ENCODE measurements around the gene RHOH. TPM values are rescaled to one million over a fixed set of nuclear protein-coding genes. Genes with fewer than 3 reads are reported as not detected.

The RHOH gene
- total RNA-seq, 3 donors from 2014 or later (not counting 1 experiment from before 2014, with no cell fraction given), result 195 to 233 (median 195) TPM

GRCh38 chr4:40233227-40233626 is 36.4 kb downstream of the RHOH start:
- Histone ChIP-seq H3K27ac (ENCODE audit: low read length) (no peak overlapping the region), H3K27me3 (ENCODE audit: control insufficient read depth, insufficient read depth, low read length) (no peaks in the 10 kb centered on the region), H3K36me3 (ENCODE audit: control insufficient read depth, insufficient read depth, low read length) (peaks cover 13% of the 10 kb centered on the region), H3K9me3 (ENCODE audit: control insufficient read depth, insufficient read depth, low read length) (no peaks in the 10 kb centered on the region), H3K4me1 (ENCODE audit: control insufficient read depth, insufficient read depth, low read length) (peaks cover 72% of the 10 kb centered on the region), H3K4me3 (ENCODE audit: low read length) (no peak overlapping the region)
- Mint-ChIP-seq H3K36me3 (no peaks in the 10 kb centered on the region), H3K4me1 (peaks cover 72 to 82% of the 10 kb centered on the region in 2 donors), H3K27me3 (ENCODE audit: low read depth in 2 of 2) (no peaks in the 10 kb centered on the region), H3K9me3 (peaks cover 0 to 2% of the 10 kb centered on the region in 2 donors), H3K4me3 (no peak overlapping the region), H3K27ac (peak overlapping the region in 1 of 2 donors; percentile 53)
- WGBS (ENCODE audit: insufficient coverage), result 82% methylated on average over 2 of the region's 3 CpGs
- intact Hi-C loops (cut with micrococcal nuclease), result loop anchor here (5.0 kb wide), 1 partner anchor 36 kb away; the partner anchor contains the start of gene RHOH
- ATAC-seq (no peak), DNase-seq (no peak)
- no peak for TF ChIP-seq CTCF (IDR thresholded peaks at IDR 0.05)

- no peaks in the 10 kb centered on the region for H3K27me3 ChIP-seq (ENCODE audit: control insufficient read depth, insufficient read depth, low read length)
- 82% methylated on average over 3 of the region's 3 CpGs for WGBS (ENCODE audit: insufficient coverage)
- Mint-ChIP-seq H3K4me1 (peaks cover 71 to 84% of the 10 kb centered on the region in 2 donors), H3K9me3 (peaks cover 0 to 2% of the 10 kb centered on the region in 2 donors), H3K4me3 (peak overlapping the region; percentile 29), H3K36me3 (no peaks in the 10 kb centered on the region), H3K27ac (peak overlapping the region; percentile 65 to 69), H3K27me3 (ENCODE audit: low read depth in 2 of 2) (no peaks in the 10 kb centered on the region)
- no peaks in the 10 kb centered on the region for H3K9me3 ChIP-seq (ENCODE audit: control insufficient read depth, insufficient read depth, low read length)
- no peak for TF ChIP-seq CTCF (IDR thresholded peaks at IDR 0.05)
- ATAC-seq, result no peak
- H3K27ac ChIP-seq (ENCODE audit: low read length), result no peak overlapping the region
- H3K36me3 ChIP-seq (ENCODE audit: control insufficient read depth, insufficient read depth, low read length), result peaks cover 13% of the 10 kb centered on the region
- DNase-seq, result no peak
- H3K4me3 ChIP-seq (ENCODE audit: low read length), result no peak overlapping the region
- intact Hi-C loops (cut with micrococcal nuclease), result loop anchor here (5.0 kb wide), 1 partner anchor 37 kb away; the partner anchor contains the start of gene RHOH
- H3K4me1 ChIP-seq (ENCODE audit: control insufficient read depth, insufficient read depth, low read length), result peaks cover 70% of the 10 kb centered on the region
These were observed 37.7 kb downstream of the RHOH start for GRCh38 chr4:40234519-40235039.

GRCh38 chr4:40238008-40238699 is 41.3 kb downstream of the RHOH start:
- Histone ChIP-seq H3K27me3 (ENCODE audit: control insufficient read depth, insufficient read depth, low read length) (no peaks in the 10 kb centered on the region), H3K4me3 (ENCODE audit: low read length) (no peak overlapping the region), H3K4me1 (ENCODE audit: control insufficient read depth, insufficient read depth, low read length) (peaks cover 71% of the 10 kb centered on the region), H3K9me3 (ENCODE audit: control insufficient read depth, insufficient read depth, low read length) (no peaks in the 10 kb centered on the region), H3K36me3 (ENCODE audit: control insufficient read depth, insufficient read depth, low read length) (peaks cover 26% of the 10 kb centered on the region), H3K27ac (ENCODE audit: low read length) (peak overlapping the region; percentile 70)
- Mint-ChIP-seq H3K4me3 (peak overlapping the region; percentile 8), H3K4me1 (peaks cover 69 to 75% of the 10 kb centered on the region in 2 donors), H3K27ac (peak overlapping the region; percentile 11 to 69), H3K36me3 (no peaks in the 10 kb centered on the region), H3K27me3 (ENCODE audit: low read depth in 2 of 2) (no peaks in the 10 kb centered on the region), H3K9me3 (no peaks in the 10 kb centered on the region)
- TF ChIP-seq CTCF (IDR thresholded peaks at IDR 0.05), result no peak
- intact Hi-C loops (cut with micrococcal nuclease), result no loop called here
- ATAC-seq (peak in 1 of 3 donors; percentile 1), DNase-seq (peak in 1 of 2 donors; percentile 57)
- WGBS (ENCODE audit: insufficient coverage), result 68% methylated on average over 10 of the region's 12 CpGs
